Vein endothelial cell (primary cell): ENCODE data around the gene SEMA4G. TPM values are rescaled to one million over a fixed set of nuclear protein-coding genes. Genes with fewer than 3 reads are reported as not detected.

Experiments used
- small RNA-seq: library from RNA; depleted of rRNA; stranded (forward); fragments of <200 nt; gene quantifications from one replicate; pipeline ENCODE3, GENCODE V24; 2012
- total RNA-seq: library from RNA; depleted of rRNA; stranded (reverse); fragments of >200 nt; gene quantifications from 2 replicates; pipeline ENCODE4 v1.2.3, GENCODE V29; 2012

Gene SEMA4G, protein sequence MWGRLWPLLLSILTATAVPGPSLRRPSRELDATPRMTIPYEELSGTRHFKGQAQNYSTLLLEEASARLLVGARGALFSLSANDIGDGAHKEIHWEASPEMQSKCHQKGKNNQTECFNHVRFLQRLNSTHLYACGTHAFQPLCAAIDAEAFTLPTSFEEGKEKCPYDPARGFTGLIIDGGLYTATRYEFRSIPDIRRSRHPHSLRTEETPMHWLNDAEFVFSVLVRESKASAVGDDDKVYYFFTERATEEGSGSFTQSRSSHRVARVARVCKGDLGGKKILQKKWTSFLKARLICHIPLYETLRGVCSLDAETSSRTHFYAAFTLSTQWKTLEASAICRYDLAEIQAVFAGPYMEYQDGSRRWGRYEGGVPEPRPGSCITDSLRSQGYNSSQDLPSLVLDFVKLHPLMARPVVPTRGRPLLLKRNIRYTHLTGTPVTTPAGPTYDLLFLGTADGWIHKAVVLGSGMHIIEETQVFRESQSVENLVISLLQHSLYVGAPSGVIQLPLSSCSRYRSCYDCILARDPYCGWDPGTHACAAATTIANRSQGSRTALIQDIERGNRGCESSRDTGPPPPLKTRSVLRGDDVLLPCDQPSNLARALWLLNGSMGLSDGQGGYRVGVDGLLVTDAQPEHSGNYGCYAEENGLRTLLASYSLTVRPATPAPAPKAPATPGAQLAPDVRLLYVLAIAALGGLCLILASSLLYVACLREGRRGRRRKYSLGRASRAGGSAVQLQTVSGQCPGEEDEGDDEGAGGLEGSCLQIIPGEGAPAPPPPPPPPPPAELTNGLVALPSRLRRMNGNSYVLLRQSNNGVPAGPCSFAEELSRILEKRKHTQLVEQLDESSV
- total RNA-seq, result 1.9 and 2.9 TPM in 2 replicates

DNA sequence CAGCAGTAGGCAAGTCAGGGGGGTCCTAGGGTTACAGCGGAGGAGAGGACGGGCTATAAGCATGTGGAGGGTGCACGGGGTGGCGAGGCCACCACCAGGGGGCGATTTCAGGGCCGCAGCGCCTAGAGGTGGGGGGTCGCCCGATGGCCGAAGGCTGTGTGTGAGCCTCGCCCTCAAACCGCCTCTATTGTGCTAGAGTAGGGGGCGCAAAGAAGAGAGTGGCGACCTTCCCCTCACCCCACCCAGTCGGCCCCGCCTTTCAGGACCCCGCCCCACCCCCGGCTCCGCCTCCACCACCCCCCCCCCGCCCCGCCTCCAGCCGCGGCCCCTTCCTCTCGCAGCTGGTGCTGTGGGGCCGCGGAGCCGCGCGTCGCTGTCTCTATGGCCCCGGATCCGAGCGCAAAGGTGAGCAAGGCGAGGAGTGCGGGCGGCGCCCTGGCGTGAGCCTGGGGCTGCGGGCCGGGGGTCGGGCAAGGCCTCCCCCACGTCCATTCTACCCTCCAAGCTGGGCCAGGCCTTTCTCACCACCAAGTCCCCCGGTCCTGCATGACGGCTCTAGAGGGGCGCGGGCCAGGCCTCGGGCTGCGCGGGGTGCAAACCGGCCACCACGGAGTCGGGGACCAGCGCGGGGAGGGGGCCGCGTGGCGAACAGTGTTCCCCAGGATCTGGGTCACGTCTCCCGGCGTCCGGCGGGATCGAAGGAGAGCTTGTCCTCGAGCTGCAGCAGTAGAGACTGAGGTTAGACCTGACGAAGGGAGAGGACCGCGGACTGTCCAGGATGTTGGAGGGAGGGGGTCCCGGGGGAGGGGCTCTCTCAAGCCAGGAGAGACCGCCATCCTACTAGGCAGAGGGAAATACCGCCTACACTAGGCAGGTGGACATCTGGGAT is at the start of gene SEMA4G:
TSS of gene SEMA4G (plus strand) at position 318 of the 889 bp plus-strand sequence. CDS start 3,409 bp downstream, outside the sequence.

DNA sequence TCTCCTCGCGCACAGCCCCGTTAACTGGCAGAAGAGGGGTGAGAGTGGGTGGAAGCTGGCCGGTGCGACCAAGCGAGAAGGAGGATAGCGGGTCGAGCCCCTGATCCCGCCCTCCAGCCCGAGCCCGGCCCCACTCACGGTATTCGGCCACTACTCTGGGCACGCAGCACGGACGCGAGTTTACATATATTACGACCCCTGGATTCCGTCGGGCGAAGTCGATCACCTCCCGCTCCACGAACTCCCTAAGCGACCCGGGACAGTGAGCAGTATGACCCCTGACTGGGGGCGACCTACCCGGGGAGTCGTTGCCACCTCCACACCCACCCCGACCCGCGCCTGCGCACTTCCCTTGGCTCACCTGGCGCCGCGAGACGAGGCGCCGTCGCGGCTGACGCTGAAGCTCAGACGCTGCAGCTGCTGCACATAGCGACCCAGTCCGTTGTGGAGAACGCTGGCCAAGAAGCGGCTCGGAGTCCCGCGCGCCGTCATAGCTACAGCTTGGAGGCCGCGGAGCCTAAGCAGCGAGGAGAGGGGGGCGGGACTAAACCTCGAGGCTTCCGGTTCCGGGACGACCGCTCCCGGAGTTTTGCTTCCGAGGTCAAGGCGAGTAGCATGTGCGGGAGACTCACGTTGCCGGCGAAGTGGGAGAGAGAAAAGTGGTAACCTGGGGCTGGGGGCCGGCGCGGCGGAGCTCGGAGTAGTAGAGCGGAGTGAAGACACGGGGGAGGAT is 17.8 kb downstream of the SEMA4G start, which contains the start of the genes MRPL43 and TWNK:
TSS of gene MRPL43 (minus strand) at position 546 of the 733 bp plus-strand sequence. CDS start at position 492, 54 bp downstream.
TSS of gene TWNK (plus strand) at position 592 of the 733 bp plus-strand sequence. CDS start 668 bp downstream, outside the sequence.

DNA sequence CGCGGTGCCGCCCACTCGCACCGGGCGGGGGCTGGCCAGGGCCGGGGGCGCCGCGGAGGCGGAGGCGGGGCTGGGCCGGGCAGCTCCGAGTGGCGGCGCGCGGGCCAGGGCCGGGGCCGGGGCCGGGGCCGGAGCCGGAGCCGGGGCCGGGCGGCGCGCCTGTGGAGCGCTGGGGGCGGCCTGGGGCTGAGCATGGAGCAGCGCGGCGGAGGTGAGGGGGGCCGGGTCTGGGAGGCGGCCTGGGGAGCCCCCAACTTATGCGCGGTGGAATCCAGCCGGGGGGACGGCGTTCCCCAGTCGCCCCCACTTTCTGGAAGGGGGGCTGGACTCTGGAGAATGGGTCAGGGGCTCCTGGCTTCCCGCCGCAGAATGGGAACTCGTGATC is 30.4 kb downstream of the SEMA4G start, which contains the start of gene LZTS2:
TSS of gene LZTS2 (plus strand) at position 67 of the 385 bp plus-strand sequence. CDS start 2,731 bp downstream, outside the sequence.

Small RNAs within 50 kb of the gene (small RNA-seq; reads per million reads assigned to genes)
- not detected for gene MIR608

Other genes with a start within 250 kb of the SEMA4G start
- not detected in 2 replicates for gene PAX2, start 223.9 kb upstream of the SEMA4G start, total RNA-seq
- 24.2 and 31.4 TPM in 2 replicates for gene SLF2, start 56.5 kb upstream of the SEMA4G start, total RNA-seq
- gene MRPL43, start 18.0 kb downstream of the SEMA4G start, total RNA-seq, result 51.0 and 52.3 TPM in 2 replicates
- 5.3 and 5.6 TPM in 2 replicates for gene TWNK, start 18.0 kb downstream of the SEMA4G start, total RNA-seq
- gene LZTS2, start 30.3 kb downstream of the SEMA4G start, total RNA-seq, result 88.2 and 90.0 TPM in 2 replicates
- gene PDZD7, start 61.6 kb downstream of the SEMA4G start, total RNA-seq, result 0.38 and 1.3 TPM in 2 replicates
- gene SFXN3, start 61.7 kb downstream of the SEMA4G start, total RNA-seq, result 77.7 and 123 TPM in 2 replicates
- 0.33 and 0.57 TPM in 2 replicates for gene KAZALD1, start 92.5 kb downstream of the SEMA4G start, total RNA-seq
- gene TLX1, start 161.8 kb downstream of the SEMA4G start, total RNA-seq, result not detected in 2 replicates